GM12872 (cell line): ENCODE measurements around the gene OR10A6.

Experiments
- CTCF ChIP-seq: IDR thresholded peaks from 3 replicates; pipeline ENCODE4 v1.5.1; 2011; ENCODE audit warnings: low read depth, mild to moderate bottlenecking, low read length, moderate library complexity; ENCODE audit not compliant: insufficient read depth

Gene OR10A6

GRCh38 chr11:7901319-7901854, 29.7 kb downstream of the OR10A6 start:
- no peak for TF ChIP-seq CTCF

GRCh38 chr11:7900686-7901085, 30.4 kb downstream of the OR10A6 start:
- no peak for TF ChIP-seq CTCF

GRCh38 chr11:7899418-7899817, 31.6 kb downstream of the OR10A6 start:
- no peak for TF ChIP-seq CTCF

- TF ChIP-seq CTCF: no peak
Observed at GRCh38 chr11:7898666-7899283, 32.3 kb downstream of the OR10A6 start.

GRCh38 chr11:7896009-7896785, 34.9 kb downstream of the OR10A6 start:
- no peak for TF ChIP-seq CTCF

- no peak for TF ChIP-seq CTCF
Observed at GRCh38 chr11:7894251-7894650, 36.8 kb downstream of the OR10A6 start.

GRCh38 chr11:7893796-7894195, 37.3 kb downstream of the OR10A6 start:
- no peak for TF ChIP-seq CTCF
